ENCODE data around the gene COQ8B. TPM values are rescaled to one million over a fixed set of nuclear protein-coding genes. Genes with fewer than 3 reads are reported as not detected.

Gene COQ8B
- total RNA-seq, 1 donor from 2014 or later: 29.7 TPM

GRCh38 chr19:40701758-40702157 is 14.9 kb downstream of the COQ8B start:
- peaks cover 21% of the 10 kb centered on the region for H3K36me3 Mint-ChIP-seq (ENCODE audit: low read depth)
- H3K27me3 Mint-ChIP-seq (ENCODE audit: low read depth): no peaks in the 10 kb centered on the region
- no peak for DNase-seq (ENCODE audit: low spot score)
- H3K9me3 Mint-ChIP-seq (ENCODE audit: low read depth): no peaks in the 10 kb centered on the region
- no peaks in the 10 kb centered on the region for H3K4me1 Mint-ChIP-seq (ENCODE audit: low read depth)
- no peak overlapping the region for H3K27ac Mint-ChIP-seq (ENCODE audit: unreplicated experiment)
- no peak overlapping the region for H3K4me3 Mint-ChIP-seq (ENCODE audit: unreplicated experiment)
- no peak for TF ChIP-seq CTCF (IDR thresholded peaks at IDR 0.05)

- Mint-ChIP-seq H3K27me3 (ENCODE audit: low read depth) (no peaks in the 10 kb centered on the region), H3K9me3 (ENCODE audit: low read depth) (no peaks in the 10 kb centered on the region), H3K36me3 (ENCODE audit: low read depth) (peaks cover 17% of the 10 kb centered on the region), H3K4me1 (ENCODE audit: low read depth) (peaks cover 3% of the 10 kb centered on the region), H3K4me3 (ENCODE audit: unreplicated experiment) (no peak overlapping the region), H3K27ac (ENCODE audit: unreplicated experiment) (no peak overlapping the region)
- no peak for TF ChIP-seq CTCF (IDR thresholded peaks at IDR 0.05)
- DNase-seq (ENCODE audit: low spot score): no peak
Observed at GRCh38 chr19:40700083-40700482, 16.6 kb downstream of the COQ8B start.

DNA sequence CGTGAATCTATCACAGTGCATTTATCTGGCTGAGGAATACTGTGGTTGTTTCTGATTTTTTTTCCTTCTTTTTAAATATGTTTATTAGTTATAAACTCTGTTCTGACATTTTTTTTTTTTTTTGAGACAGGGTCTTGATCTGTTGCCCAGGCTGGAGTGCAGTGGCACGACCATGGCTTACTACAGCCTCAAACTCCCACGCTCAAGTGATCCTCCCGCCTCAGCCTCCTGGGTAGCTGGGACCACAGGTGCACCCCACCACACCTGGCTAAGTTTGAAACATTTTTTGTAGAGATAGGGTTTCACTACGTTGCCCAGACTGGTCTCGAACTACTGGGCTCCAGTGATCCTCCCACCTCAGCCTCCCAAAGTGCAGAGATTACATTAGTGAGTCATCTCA is 19.7 kb downstream of the COQ8B start:
- no peaks in the 10 kb centered on the region for H3K9me3 Mint-ChIP-seq (ENCODE audit: low read depth)
- peaks cover 3% of the 10 kb centered on the region for H3K4me1 Mint-ChIP-seq (ENCODE audit: low read depth)
- H3K36me3 Mint-ChIP-seq (ENCODE audit: low read depth): peaks cover 4% of the 10 kb centered on the region
- DNase-seq (ENCODE audit: low spot score): no peak
- H3K4me3 Mint-ChIP-seq (ENCODE audit: unreplicated experiment): no peak overlapping the region
- H3K27ac Mint-ChIP-seq (ENCODE audit: unreplicated experiment): no peak overlapping the region
- TF ChIP-seq CTCF (IDR thresholded peaks at IDR 0.05): no peak
- H3K27me3 Mint-ChIP-seq (ENCODE audit: low read depth): no peaks in the 10 kb centered on the region

GRCh38 chr19:40695881-40696280 is 20.8 kb downstream of the COQ8B start:
- Mint-ChIP-seq H3K36me3 (ENCODE audit: low read depth) (peaks cover 3% of the 10 kb centered on the region), H3K27ac (ENCODE audit: unreplicated experiment) (no peak overlapping the region), H3K4me3 (ENCODE audit: unreplicated experiment) (no peak overlapping the region), H3K27me3 (ENCODE audit: low read depth) (no peaks in the 10 kb centered on the region), H3K4me1 (ENCODE audit: low read depth) (peaks cover 9% of the 10 kb centered on the region), H3K9me3 (ENCODE audit: low read depth) (no peaks in the 10 kb centered on the region)
- no peak for TF ChIP-seq CTCF (IDR thresholded peaks at IDR 0.05)
- no peak for DNase-seq (ENCODE audit: low spot score)

DNA sequence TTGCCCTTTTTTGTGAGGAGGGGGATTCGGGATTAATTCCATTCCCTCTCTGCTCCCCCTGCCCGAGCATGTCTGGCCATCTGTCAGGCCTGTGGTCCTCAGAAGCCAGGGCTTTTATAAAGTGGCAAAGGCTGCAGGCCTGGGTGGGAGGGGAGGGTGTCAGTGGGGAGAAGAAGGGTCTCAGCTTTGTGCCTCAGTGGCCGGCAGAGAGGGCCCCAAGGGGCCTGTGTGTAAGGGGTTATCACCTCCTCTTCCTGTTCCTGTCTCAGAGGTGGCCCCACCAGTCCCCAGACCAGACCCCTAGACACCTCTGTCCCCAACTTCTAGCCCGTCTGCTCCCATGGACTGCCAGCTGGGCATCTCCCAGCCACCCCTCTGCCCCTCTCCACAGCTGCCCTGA is 22.8 kb downstream of the COQ8B start:
- DNase-seq (ENCODE audit: low spot score): no peak
- H3K36me3 Mint-ChIP-seq (ENCODE audit: low read depth): no peaks in the 10 kb centered on the region
- TF ChIP-seq CTCF (IDR thresholded peaks at IDR 0.05): no peak
- H3K4me3 Mint-ChIP-seq (ENCODE audit: unreplicated experiment): no peak overlapping the region
- H3K4me1 Mint-ChIP-seq (ENCODE audit: low read depth): peaks cover 9% of the 10 kb centered on the region
- no peak overlapping the region for H3K27ac Mint-ChIP-seq (ENCODE audit: unreplicated experiment)
- no peaks in the 10 kb centered on the region for H3K9me3 Mint-ChIP-seq (ENCODE audit: low read depth)
- H3K27me3 Mint-ChIP-seq (ENCODE audit: low read depth): no peaks in the 10 kb centered on the region

Data from chondrocyte (in vitro differentiated cells).